Measurements from ENCODE around the gene PLPPR4.

PLPPR4 gene

GRCh38 chr1:99348397-99349132, 84.3 kb downstream of the PLPPR4 start:
- no peak for DNase-seq (ENCODE audit: low spot score)

GRCh38 chr1:99352821-99353220, 88.5 kb downstream of the PLPPR4 start:
- DNase-seq (ENCODE audit: low spot score): no peak

DNA sequence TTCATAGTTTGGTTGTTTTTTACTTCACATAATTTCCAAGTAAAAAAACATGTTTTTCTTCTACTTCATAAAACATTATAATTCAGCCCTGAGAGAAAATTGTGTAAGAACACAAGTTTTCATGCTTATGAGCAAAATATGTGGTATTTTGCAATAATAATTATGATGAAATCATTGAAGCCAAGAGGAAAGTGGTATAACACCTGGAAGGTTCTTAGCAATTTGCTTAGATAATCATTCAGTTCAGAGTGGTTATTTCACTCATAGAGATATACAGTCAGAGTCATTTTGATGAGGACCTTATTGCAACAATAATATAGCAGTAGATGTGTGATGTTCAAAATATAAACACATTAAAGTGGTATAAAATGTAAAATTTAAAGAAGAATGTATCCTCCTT, 94.5 kb downstream of the PLPPR4 start:
- DNase-seq (ENCODE audit: low spot score): no peak
